Pancreas (tissue), 10 donors: Measurements from ENCODE around the gene CACNB3. TPM values are rescaled to one million over a fixed set of nuclear protein-coding genes. Genes with fewer than 3 reads are reported as not detected.
A peak's percentile ranks its signal among the peaks of the same experiment; 100 is the strongest.

Experiments used
- ATAC-seq, 4 donors: fragments of 200-7000 bp; cut with Tn5 transposase; one replicate each; pipeline versions ENCODE4 v1.8.0 to v1.9.1; 2020; ENCODE audit warnings: mild to moderate bottlenecking in 4 of 4, moderate library complexity in 4 of 4
- DNase-seq, 6 donors: peaks; one replicate each; pipeline ENCODE4 v3.0.0-alpha.2; 2020
- FAIRE-seq: peaks from 2 replicates; lab custom pipeline; 2012; peaks lifted over from hg19 to GRCh38; lab: Jason Lieb, UNC
- H3K27ac ChIP-seq, 4 donors: fragments of 200-600 bp; sonication (generic); 1 replicate in 3 of 4; 2 replicates in 1 of 4; pipeline versions ENCODE4 v1.5.0 to v1.8.0; 2020
- H3K27me3 ChIP-seq, 4 donors: fragments of 200-600 bp; one replicate each; pipeline ENCODE4 v1.8.0; 2021
- H3K36me3 ChIP-seq, 3 donors: fragments of 200-600 bp; sonication (generic) in 1 of 3; one replicate each; pipeline versions ENCODE4 v1.5.0 to v1.8.0; 2020 to 2021
- H3K4me1 ChIP-seq, 3 donors: fragments of 200-600 bp; one replicate each; pipeline ENCODE4 v1.8.0; 2021
- H3K4me3 ChIP-seq, 4 donors: fragments of 200-600 bp; sonication (generic) in 2 of 4; one replicate each; pipeline versions ENCODE4 v1.5.0 to v1.8.0; 2020 to 2021
- H3K9me3 ChIP-seq, 4 donors: fragments of 200-600 bp; one replicate each; pipeline ENCODE4 v1.8.0; 2021
- WGBS, 2 donors: extraction: QIAGEN DNeasy Blood & Tissue Kit; methylation state at CpG; one replicate each; pipeline ENCODE4 v1.1.7; 2013; 5-methylcytosine and 5-hydroxymethylcytosine counted together
- intact Hi-C, 3 donors: fragments of 100-400 bp; cut with DNase I; formaldehyde crosslinking; loops; one replicate each; pipeline versions ENCODE4 v1.11.1 to v1.14.2; 2022
- polyA plus RNA-seq, 2 donors: library from polyadenylated mRNA; stranded (reverse); fragments of 200-250 nt; gene quantifications; one replicate each; pipeline ENCODE4 v1.2.3, GENCODE V29; 2013
- total RNA-seq, 6 donors: library from RNA; stranded (reverse); fragmentation: NEBNext Ultra II Directional in 4 of 6; extraction: Animal tissue kit (Norgen Biotek cat#: 25700) in 4 of 6; gene quantifications; one replicate each; pipeline versions ENCODE4 v1.2.1 to v1.2.4, GENCODE V29; 2021 to 2023
- TF ChIP-seq, protein P1 (sequence below), 4 donors: fragments of 200-600 bp; sonication (generic) in 3 of 4; IDR thresholded peaks; one replicate each; pipeline versions ENCODE4 v1.5.0 to v1.8.0; 2021; ENCODE audit warnings: antibody characterized with exemption in 4 of 4
- donor health status: healthy with polysubstance abuse.
- donor health status: DM: no; HTN: no; CAD: no; lungs with moderate emphysema.
- donor health status: DM: no; HTN: no; CAD: no.
- donor health status: control.
- donor health status: control.
- donor health status: Bipolar disorder and iron deficiency.
- donor health status: DM: yes; HTN: yes; CAD: no.
- donor health status: DM: no; HTN: no; CAD: no.
- donor health status: DM: no; HTN: no; CAD: no.
- donor health status: DM: yes; HTN: yes; CAD: no.

CACNB3 gene
- total and polyA plus RNA-seq, 8 donors = 1.3 to 16.3 (median 4.6) TPM

DNA sequence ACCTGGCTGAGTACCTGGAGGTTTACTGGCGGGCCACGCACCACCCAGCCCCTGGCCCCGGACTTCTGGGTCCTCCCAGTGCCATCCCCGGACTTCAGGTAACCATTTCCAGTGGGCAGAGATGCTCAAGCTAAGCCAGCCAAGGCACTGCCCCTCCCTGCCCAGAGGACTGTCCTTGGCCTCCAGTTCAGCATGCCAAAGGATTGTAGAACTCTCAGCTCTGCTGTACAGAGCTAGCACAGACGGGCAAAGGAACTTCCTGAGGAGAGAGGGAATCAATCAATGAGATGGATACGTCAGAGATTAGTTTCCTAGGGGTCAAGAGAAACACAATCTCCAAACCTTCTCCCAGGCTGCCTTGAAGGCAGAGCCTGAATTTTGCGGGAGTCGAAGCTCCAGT, 8.7 kb downstream of the CACNB3 start:
- Histone ChIP-seq H3K27me3 (no peaks in the 10 kb centered on the region), H3K9me3 (no peaks in the 10 kb centered on the region), H3K27ac (no peak overlapping the region), H3K4me1 (no peaks in the 10 kb centered on the region), H3K4me3 (no peak overlapping the region), H3K36me3 (peaks cover 0 to 27% (median 20%) of the 10 kb centered on the region in 3 donors)
- DNase-seq (no peak), ATAC-seq (no peak), FAIRE-seq (no peak)
- intact Hi-C loops = no loop called here
- WGBS, 2 donors = 72 to 82% methylated on average over 8 of the region's 8 CpGs
- TF ChIP-seq, protein P1, sequence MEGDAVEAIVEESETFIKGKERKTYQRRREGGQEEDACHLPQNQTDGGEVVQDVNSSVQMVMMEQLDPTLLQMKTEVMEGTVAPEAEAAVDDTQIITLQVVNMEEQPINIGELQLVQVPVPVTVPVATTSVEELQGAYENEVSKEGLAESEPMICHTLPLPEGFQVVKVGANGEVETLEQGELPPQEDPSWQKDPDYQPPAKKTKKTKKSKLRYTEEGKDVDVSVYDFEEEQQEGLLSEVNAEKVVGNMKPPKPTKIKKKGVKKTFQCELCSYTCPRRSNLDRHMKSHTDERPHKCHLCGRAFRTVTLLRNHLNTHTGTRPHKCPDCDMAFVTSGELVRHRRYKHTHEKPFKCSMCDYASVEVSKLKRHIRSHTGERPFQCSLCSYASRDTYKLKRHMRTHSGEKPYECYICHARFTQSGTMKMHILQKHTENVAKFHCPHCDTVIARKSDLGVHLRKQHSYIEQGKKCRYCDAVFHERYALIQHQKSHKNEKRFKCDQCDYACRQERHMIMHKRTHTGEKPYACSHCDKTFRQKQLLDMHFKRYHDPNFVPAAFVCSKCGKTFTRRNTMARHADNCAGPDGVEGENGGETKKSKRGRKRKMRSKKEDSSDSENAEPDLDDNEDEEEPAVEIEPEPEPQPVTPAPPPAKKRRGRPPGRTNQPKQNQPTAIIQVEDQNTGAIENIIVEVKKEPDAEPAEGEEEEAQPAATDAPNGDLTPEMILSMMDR (IDR thresholded peaks at IDR 0.05) = no peak

GRCh38 chr12:48827513-48828096, 9.3 kb downstream of the CACNB3 start:
- H3K36me3 ChIP-seq = peaks cover 4 to 33% (median 26%) of the 10 kb centered on the region in 3 donors
- 91 to 93% methylated on average over 17 of the region's 17 CpGs for WGBS, 2 donors
- H3K27ac ChIP-seq = no peak overlapping the region
- H3K4me3 ChIP-seq = no peak overlapping the region
- H3K4me1 ChIP-seq = no peaks in the 10 kb centered on the region
- TF ChIP-seq, protein P1 (IDR thresholded peaks at IDR 0.05) = no peak
- no peak for FAIRE-seq
- no peak for ATAC-seq
- no peaks in the 10 kb centered on the region for H3K9me3 ChIP-seq
- no peak for DNase-seq
- intact Hi-C loops = no loop called here
- no peaks in the 10 kb centered on the region for H3K27me3 ChIP-seq

GRCh38 chr12:48828293-48828692, 10.0 kb downstream of the CACNB3 start:
- no peak for FAIRE-seq
- peak in 1 of 4 donors; percentile 4 for ATAC-seq
- H3K4me1 ChIP-seq = no peaks in the 10 kb centered on the region

GRCh38 chr12:48828841-48829575, 10.7 kb downstream of the CACNB3 start:
- ATAC-seq (no peak), DNase-seq (no peak), FAIRE-seq (no peak)
- Histone ChIP-seq H3K4me3 (no peak overlapping the region), H3K9me3 (no peaks in the 10 kb centered on the region), H3K4me1 (no peaks in the 10 kb centered on the region), H3K27ac (no peak overlapping the region), H3K27me3 (no peaks in the 10 kb centered on the region), H3K36me3 (peaks cover 14 to 47% (median 29%) of the 10 kb centered on the region in 3 donors)
- 91 to 94% methylated on average over 16 of the region's 16 CpGs for WGBS, 2 donors
- intact Hi-C loops = no loop called here
- TF ChIP-seq, protein P1 (IDR thresholded peaks at IDR 0.05) = no peak

More at GRCh38 chr12:48828293-48828692, 10.0 kb downstream of the CACNB3 start:
- TF ChIP-seq, protein P1 (IDR thresholded peaks at IDR 0.05) = no peak
- Histone ChIP-seq H3K36me3 (peaks cover 11 to 40% (median 29%) of the 10 kb centered on the region in 3 donors), H3K27ac (no peak overlapping the region), H3K9me3 (no peaks in the 10 kb centered on the region), H3K4me3 (no peak overlapping the region), H3K27me3 (no peaks in the 10 kb centered on the region)
- intact Hi-C loops = no loop called here
- 68 to 89% methylated on average over 2 of the region's 2 CpGs for WGBS, 2 donors
- DNase-seq = no peak

DNA sequence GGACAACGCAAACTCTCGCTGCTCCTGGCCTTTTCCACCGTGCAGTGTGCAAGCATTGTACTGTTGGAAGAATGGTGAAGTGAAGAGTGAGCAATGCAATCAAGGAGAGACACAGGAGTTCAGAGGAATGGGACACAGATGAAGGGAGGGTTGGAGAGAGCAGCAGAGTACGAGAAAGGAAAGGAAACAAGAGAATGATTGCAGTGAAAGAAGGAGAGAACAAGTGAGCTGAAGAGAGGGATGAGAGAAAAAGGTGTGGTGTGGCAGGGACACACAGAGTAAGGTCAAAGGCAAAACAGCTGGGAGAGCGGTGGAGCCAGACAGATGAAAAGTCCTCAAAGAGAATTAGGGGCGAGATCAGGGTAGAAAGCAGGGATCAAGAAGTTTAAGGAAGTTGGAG, 13.0 kb downstream of the CACNB3 start:
- DNase-seq = no peak
- H3K9me3 ChIP-seq = no peaks in the 10 kb centered on the region
- H3K4me1 ChIP-seq = no peaks in the 10 kb centered on the region
- intact Hi-C loops = no loop called here
- TF ChIP-seq, protein P1 (IDR thresholded peaks at IDR 0.05) = no peak
- no peak for ATAC-seq
- no peaks in the 10 kb centered on the region for H3K27me3 ChIP-seq
- H3K4me3 ChIP-seq = no peak overlapping the region
- no peak overlapping the region for H3K27ac ChIP-seq
- H3K36me3 ChIP-seq = peaks cover 14 to 70% (median 33%) of the 10 kb centered on the region in 3 donors
- FAIRE-seq = no peak
- WGBS, 2 donors = 85 to 87% methylated on average over 6 of the region's 6 CpGs
